ENCODE data around the gene ADAM17.
"Not testable (repeated sequence)": the region's sequence is repeated elsewhere in the genome, so short reads cannot be mapped to it uniquely, and the experiment has no call there.

ADAM17 gene

GRCh38 chr2:9555297-9556120, at the start of gene ADAM17:
TSS of gene ADAM17 (minus strand) at chr2:9555830. CDS start at chr2:9555605, 225 bp downstream.
- peak; percentile 95 for DNase-seq (ENCODE audit: low spot score)

GRCh38 chr2:9602412-9602811, 46.8 kb upstream of the ADAM17 start:
- no peak for DNase-seq (ENCODE audit: low spot score)

- no peak for DNase-seq (ENCODE audit: low spot score)
Measured at GRCh38 chr2:9601397-9601796, 45.8 kb upstream of the ADAM17 start.

DNA sequence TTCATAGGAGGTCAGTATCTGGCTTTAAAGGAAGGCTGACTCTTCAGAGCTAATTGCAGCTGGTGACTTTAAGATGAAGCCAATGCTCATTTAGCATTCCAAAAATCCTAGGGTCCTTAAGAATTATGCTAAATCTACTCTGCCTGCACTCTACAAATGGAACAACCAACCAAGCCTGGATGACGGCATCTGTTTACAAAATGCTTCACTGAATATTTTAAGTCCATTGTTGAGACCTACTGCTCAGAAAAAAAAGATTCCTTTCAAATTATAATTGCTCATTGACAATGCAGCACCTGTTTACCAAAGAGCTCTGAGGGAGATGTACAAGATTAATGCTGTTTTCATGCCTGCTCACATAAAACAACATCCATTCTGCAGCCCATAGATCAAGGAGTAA, 43.8 kb upstream of the ADAM17 start:
- DNase-seq (ENCODE audit: low spot score): no peak

- no peak for DNase-seq (ENCODE audit: low spot score)
Measured at GRCh38 chr2:9596621-9597311, 41.1 kb upstream of the ADAM17 start.

- no peak for DNase-seq (ENCODE audit: low spot score)
Measured at GRCh38 chr2:9595746-9596145, 40.1 kb upstream of the ADAM17 start.

DNA sequence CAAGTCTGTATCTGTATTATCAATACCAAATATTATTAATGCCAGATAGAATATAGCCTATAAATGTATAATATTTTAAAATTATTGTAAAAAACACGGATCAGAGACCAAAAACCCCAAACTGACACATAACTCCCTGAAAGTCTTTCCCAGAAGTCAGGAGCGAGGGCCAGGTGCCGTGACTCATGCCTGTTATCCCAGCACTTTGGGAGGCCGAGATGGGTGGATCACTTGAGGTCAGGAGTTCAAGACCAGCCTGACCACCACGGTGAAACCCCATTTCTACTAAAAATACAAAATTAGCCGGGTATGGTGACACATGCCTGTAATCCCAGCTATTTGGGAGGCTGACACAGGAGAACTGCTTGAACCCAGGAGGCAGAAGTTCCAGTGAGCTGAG, 39.6 kb upstream of the ADAM17 start:
- not testable (repeated sequence) for DNase-seq (ENCODE audit: low spot score)

- DNase-seq (ENCODE audit: low spot score): peak; percentile 80
Measured at GRCh38 chr2:9594366-9595054, 38.9 kb upstream of the ADAM17 start.

DNA sequence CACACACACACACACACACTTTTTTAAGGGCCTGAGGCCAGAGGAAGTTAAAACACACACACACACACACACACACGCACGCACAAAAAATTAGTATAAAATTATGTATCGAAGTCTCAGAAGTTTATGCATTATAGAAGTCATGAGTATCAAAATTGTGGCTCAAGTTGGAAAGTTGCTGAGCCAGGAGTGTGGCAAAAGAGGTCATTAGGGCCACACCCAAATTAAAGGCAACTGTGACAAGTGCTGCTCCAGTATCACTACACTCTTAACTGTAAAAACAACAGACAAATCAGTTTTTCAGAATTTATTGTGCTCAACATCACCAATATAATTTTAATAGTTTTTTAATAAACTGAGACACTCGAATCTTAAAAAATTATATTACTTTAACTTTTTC, 38.3 kb upstream of the ADAM17 start:
- DNase-seq (ENCODE audit: low spot score): no peak

DNA sequence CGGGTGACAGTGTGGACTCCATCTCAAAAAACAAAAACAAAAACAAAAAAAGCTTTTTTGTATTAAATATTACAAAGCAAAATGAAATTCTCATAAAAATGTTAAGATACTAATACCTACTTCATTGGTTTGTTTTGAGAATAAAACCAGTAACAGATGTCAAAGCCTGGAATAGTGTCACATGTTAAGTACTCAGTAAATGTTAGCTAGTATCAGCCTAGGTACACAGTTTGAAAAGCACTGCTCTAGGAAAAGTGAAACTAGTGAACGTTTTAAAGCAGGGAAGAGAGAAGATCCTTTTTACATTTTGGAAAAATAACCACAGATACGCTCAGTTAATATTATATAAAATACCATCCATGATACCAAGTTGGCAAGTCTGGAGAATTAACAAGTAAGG, 37.1 kb upstream of the ADAM17 start:
- DNase-seq (ENCODE audit: low spot score): no peak

DNA sequence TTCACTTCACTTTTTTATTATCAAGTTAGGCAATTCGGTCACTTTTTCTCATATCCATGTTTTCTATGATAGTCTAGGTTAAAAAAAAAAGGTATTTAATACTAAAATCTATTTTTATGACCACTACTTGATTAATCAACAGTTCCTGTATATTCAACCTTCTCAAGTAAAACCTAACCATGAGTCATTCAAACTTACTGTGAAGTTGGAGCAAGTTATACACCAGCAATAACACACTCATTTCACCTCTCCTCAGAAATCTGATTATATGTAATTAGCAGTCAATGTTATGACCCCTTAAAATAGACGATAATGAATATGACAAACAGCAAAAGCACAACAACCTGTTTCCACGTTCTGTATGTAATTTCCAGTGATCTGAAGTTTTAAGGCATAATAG, 35.0 kb upstream of the ADAM17 start:
- DNase-seq (ENCODE audit: low spot score): peak; percentile 58

DNA sequence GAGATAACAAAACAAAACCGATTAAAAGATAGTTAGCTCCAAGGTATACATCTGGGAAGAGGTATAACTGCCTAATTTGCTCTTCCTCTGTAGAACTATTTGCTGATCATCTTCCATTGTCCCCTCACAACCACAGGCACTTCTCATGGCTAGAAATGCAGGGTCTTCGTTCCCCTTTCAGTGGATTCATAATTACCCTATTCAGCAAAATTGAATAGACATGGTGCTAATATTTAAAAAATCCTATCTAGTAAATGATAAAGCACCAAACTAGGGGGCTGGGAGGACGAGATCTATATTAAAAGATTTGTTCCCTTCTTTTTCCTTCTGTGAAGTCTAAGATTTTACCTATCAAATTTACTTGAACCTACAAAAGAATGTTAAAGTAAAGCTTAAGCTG, 30.8 kb upstream of the ADAM17 start:
- DNase-seq (ENCODE audit: low spot score): no peak

GRCh38 chr2:9585486-9585885, 29.9 kb upstream of the ADAM17 start:
- no peak for DNase-seq (ENCODE audit: low spot score)

DNA sequence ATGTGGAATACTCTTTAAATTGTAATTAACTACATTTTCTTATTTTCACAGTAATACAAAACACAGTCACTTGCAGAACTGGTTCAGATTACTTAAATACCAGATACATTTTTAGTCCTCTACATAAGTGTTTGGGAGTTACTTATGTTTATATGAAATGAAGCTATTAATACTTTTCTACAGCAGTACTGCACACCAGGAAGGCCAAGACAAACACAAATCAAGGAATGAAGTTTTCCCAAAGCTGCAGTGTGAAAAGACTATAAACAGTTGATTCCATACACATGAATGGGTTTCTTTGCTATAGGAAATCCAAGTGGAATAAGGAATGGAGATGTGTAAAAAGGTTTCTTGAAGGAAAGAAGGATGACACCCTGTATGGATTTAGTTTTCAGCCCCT, 29.3 kb upstream of the ADAM17 start:
- not testable (repeated sequence) for DNase-seq (ENCODE audit: low spot score)

DNA sequence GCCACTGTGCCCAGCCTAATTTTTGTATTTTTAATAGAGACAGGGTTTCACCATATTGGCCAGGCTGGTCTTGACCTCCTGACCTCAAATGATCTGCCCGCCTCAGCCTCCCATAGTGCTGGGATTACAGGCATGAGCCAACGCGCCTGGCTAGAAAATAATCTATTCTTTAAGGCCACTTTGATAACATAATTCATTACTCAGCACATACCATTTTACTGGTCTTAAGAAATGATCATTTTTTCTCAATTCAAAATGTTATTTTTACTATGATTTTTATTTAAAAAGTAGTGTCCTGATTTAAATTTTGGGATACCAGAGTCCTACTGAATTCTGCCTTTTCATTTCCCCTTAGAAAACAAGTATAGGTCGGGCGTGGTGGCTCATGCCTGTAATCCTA, 27.0 kb upstream of the ADAM17 start:
- DNase-seq (ENCODE audit: low spot score): no peak

GRCh38 chr2:9578467-9579235, 23.0 kb upstream of the ADAM17 start:
- DNase-seq (ENCODE audit: low spot score): no peak

DNA sequence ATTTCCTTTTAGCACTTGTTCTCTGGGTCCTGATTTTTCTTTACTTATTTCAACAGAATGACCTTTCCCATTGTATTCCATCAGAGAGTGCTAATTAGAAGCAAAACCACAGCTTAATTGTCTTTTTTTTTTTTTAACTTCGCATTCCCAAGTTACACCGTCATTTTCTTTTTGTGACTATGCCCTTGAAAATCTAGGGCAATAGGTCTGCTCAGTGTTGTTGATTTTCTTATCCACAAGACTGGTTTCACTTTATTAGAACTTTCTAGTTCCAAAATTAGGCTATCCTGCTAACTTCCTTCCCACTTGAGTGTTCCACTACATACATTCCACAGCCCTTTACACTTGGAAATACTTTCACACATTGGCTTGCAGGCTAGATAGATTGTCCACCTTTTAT, 18.7 kb upstream of the ADAM17 start:
- DNase-seq (ENCODE audit: low spot score): no peak

- DNase-seq (ENCODE audit: low spot score): no peak
Measured at GRCh38 chr2:9573840-9574239, 18.2 kb upstream of the ADAM17 start.

- no peak for DNase-seq (ENCODE audit: low spot score)
Measured at GRCh38 chr2:9573013-9573720, 17.5 kb upstream of the ADAM17 start.

DNA sequence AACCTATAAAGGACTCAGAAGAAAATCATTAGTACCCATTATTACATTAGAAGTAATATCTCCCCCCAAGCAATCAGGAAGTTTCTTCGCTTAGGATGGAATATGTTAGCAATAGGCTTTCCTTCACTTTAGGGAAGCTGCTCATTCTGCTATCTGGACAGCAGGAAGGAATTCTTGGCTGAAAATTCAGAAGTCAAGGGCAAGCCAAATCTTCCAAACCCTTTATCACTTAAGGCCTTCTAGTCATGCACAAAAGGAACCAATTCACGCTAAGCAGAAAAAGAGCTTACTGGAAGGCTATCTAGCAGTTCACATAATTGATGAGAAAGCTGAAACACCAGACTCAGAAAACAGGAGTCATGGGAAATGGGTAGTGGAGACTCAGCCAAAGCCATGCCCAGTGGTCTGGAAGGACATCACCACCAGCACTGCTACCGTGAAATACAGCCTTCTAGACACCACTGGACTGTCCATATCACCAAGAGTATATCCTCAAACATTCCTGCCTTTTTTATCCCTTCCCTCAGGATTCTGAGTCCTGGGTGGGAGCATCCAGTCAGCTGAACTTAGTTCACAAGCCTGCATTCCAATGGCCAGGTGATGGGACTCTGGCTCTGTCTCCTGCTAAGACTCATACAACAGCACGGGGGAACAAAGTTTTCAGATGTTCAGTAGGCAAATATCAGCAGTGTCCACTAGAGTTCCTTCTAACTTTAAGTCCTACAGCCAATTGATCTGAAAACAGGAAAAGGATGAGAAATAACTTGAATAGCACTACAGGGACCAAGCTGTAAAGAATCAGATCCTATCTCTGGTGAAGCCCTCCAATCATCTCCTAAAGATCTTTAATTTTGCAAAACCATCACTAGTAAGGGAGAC, 14.8 kb upstream of the ADAM17 start:
- DNase-seq (ENCODE audit: low spot score): no peak

Measured in RKO (cell line).